ENCODE measurements around the gene DACT3. TPM values are rescaled to one million over a fixed set of nuclear protein-coding genes. Genes with fewer than 3 reads are reported as not detected.

Gene DACT3
- polyA plus RNA-seq, 4 donors = 23.7 to 62.8 (median 26.9) TPM

DNA sequence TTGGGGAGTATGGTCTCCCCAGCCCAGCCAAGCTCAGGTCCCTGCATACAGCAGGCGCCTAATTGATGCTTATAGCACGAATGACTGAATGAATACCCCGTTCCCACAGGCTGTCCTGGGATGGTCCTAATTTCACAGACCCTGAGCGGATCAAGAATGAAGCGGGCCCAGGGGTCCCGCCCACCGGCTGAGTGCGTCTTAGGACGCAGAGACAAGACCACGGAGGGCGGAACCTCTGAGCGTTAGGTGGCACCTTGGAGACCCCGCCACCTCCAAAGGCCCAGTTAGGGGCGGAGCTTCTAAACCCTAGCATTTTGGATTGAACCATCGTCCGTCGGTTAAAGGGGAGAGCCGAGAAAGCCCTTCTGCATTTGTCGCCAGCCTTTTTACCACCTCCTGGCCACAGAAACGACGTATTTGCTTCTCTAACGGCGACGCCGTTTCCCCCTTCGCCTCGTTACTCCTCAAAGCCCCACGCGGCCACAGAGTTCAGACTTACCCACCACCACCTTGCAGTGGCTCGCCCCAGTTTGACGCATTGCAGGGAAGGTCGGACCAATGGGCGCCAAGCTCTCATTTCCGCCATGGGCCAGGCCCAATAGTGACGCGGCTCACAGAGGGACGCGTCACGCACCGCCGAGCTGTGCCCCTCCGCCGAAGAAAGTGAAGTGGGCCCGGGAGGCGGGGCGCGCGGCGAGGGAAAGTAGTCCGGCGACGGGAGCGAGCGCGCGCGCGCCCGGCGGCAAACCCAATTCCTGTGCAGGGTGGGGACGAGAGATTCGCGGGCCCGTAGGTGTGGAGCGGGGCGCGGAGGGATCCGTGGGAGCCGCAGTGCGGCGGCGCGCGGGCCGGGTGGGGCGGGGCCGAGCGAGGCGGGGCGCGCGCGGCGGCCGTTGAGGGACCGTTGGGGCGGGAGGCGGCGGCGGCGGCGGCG, 60.3 kb downstream of the DACT3 start:
- DNase-seq (ENCODE audit: low read depth in 4 of 4, low spot score in 3 of 4) = peak; percentile 98 to 100 (median 98)

- no peak for DNase-seq (ENCODE audit: low read depth in 4 of 4, low spot score in 3 of 4)
These were observed 61.1 kb downstream of the DACT3 start for GRCh38 chr19:46599716-46600373.

DNA sequence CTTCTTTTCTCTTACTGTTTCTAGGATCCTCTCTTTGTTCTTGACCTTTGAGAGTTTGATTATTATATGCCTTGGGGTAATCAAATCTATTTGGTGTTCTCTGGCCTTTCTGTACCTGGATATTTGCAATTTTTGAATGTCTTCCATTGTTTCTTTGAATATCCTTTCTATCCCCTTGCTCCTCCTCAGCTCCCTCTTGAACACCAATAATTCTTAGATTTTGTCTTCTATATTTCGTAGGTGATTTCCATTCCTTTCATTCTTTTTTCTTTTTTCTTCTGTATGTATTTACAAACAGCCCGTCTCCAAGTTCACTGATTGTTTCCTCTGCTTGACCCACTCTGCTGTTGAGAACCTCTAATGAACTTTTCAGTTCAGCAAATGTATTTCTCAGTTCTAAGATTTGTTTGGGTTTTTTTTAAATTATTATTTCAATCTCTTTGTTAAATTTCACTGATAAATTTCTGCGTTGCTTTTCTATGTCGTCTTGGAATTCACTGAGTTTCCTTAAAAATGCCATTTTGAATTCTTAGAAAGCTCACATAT, 62.5 kb downstream of the DACT3 start:
- DNase-seq (ENCODE audit: low read depth in 4 of 4, low spot score in 3 of 4) = no peak

Other genes with a start within 250 kb of the DACT3 start
- 10 to 100 TPM; 50.7 to 94.6 (median 58.5) TPM for gene CCDC8, start 247.6 kb downstream of the DACT3 start, polyA plus RNA-seq (ENCODE audit: insufficient read length in 4 of 4)
- 1 to 10 TPM in 1 of 4 donors, under 1 TPM in 3; 0.50 to 6.7 (median 0.73) TPM for gene PNMA8C, start 232.2 kb downstream of the DACT3 start, polyA plus RNA-seq (ENCODE audit: insufficient read length in 4 of 4)
- gene PNMA8A, start 189.6 kb downstream of the DACT3 start, polyA plus RNA-seq (ENCODE audit: insufficient read length in 4 of 4) = 10 to 100 TPM; 47.1 to 71.7 (median 60.4) TPM
- 1 to 10 TPM; 3.3 to 8.1 (median 5.0) TPM for gene PNMA8B, start 165.3 kb downstream of the DACT3 start, polyA plus RNA-seq (ENCODE audit: insufficient read length in 4 of 4)
- gene CALM3, start 59.9 kb downstream of the DACT3 start, polyA plus RNA-seq (ENCODE audit: insufficient read length in 4 of 4) = 100 to 1,000 TPM; 397 to 466 (median 416) TPM
- gene PTGIR, start 36.1 kb downstream of the DACT3 start, polyA plus RNA-seq (ENCODE audit: insufficient read length in 4 of 4) = 1 to 10 TPM; 1.5 to 2.7 (median 2.2) TPM
- 1 to 10 TPM; 1.5 to 8.5 (median 3.3) TPM for gene GNG8, start 25.0 kb downstream of the DACT3 start, polyA plus RNA-seq (ENCODE audit: insufficient read length in 4 of 4)
- gene PRKD2, start 55.9 kb upstream of the DACT3 start, polyA plus RNA-seq (ENCODE audit: insufficient read length in 4 of 4) = 10 to 100 TPM; 29.5 to 54.2 (median 37.2) TPM
- gene FKRP, start 84.9 kb upstream of the DACT3 start, polyA plus RNA-seq (ENCODE audit: insufficient read length in 4 of 4) = 10 to 100 TPM; 14.8 to 27.3 (median 19.4) TPM
- 10 to 100 TPM; 69.5 to 98.6 (median 76.2) TPM for gene STRN4, start 85.3 kb upstream of the DACT3 start, polyA plus RNA-seq (ENCODE audit: insufficient read length in 4 of 4)
- 10 to 100 TPM; 29.8 to 50.1 (median 43.2) TPM for gene SLC1A5, start 127.4 kb upstream of the DACT3 start, polyA plus RNA-seq (ENCODE audit: insufficient read length in 4 of 4)
- gene AP2S1, start 189.7 kb upstream of the DACT3 start, polyA plus RNA-seq (ENCODE audit: insufficient read length in 4 of 4) = 100 to 1,000 TPM in 2 of 4 donors, 10 to 100 TPM in 2; 93.2 to 109 (median 101) TPM
- gene ARHGAP35, start 199.8 kb upstream of the DACT3 start, polyA plus RNA-seq (ENCODE audit: insufficient read length in 4 of 4) = 10 to 100 TPM; 45.7 to 51.2 (median 47.8) TPM